Thoracic aorta endothelial cell (primary cell): ENCODE results near the gene POLR2E. TPM values are rescaled to one million over a fixed set of nuclear protein-coding genes. Genes with fewer than 3 reads are reported as not detected.

Experiments used
- total RNA-seq: library from RNA; depleted of rRNA; stranded (reverse); fragments of >200 nt; gene quantifications from 2 replicates; pipeline ENCODE4 v1.2.3, GENCODE V29; 2012

The POLR2E gene
- total RNA-seq = 82.4 and 139 TPM in 2 replicates

GRCh38 chr19:1094978-1095701 lies at the start of gene POLR2E:
TSS of gene POLR2E (minus strand) at chr19:1095375. CDS start at chr19:1095315, 60 bp downstream.

GRCh38 chr19:1103708-1104310 lies 8.6 kb upstream of the POLR2E start, which contains the start of gene GPX4:
TSS of gene GPX4 (plus strand) at chr19:1103994. CDS start at chr19:1104044, 50 bp downstream.

GRCh38 chr19:1066748-1067340 lies 28.3 kb downstream of the POLR2E start, which contains the start of gene ARHGAP45:
TSS of gene ARHGAP45 (plus strand) at chr19:1067167. CDS start at chr19:1067406, 239 bp downstream.

GRCh38 chr19:1039646-1040475 lies 55.3 kb downstream of the POLR2E start, which contains the start of gene ABCA7:
TSS of gene ABCA7 (plus strand) at chr19:1040107. CDS start at chr19:1041362, 1,255 bp downstream.

Other genes starting within 250 kb of the POLR2E start
- gene ELANE, start 243.1 kb downstream of the POLR2E start, total RNA-seq = not detected in 2 replicates
- 1.1 and 2.3 TPM in 2 replicates for gene CFD, start 235.7 kb downstream of the POLR2E start, total RNA-seq
- 25.5 and 29.4 TPM in 2 replicates for gene MED16, start 202.2 kb downstream of the POLR2E start, total RNA-seq
- not detected in 2 replicates for gene RNU6-9, start 201.9 kb downstream of the POLR2E start, total RNA-seq
- gene R3HDM4, start 182.2 kb downstream of the POLR2E start, total RNA-seq = 20.1 and 26.1 TPM in 2 replicates
- gene KISS1R, start 178.0 kb downstream of the POLR2E start, total RNA-seq = not detected in 2 replicates
- 6.9 and 10.0 TPM in 2 replicates for gene ARID3A, start 169.3 kb downstream of the POLR2E start, total RNA-seq
- 47.2 and 65.5 TPM in 2 replicates for gene WDR18, start 111.0 kb downstream of the POLR2E start, total RNA-seq
- gene GRIN3B, start 95.0 kb downstream of the POLR2E start, total RNA-seq = 0.43 and 0.80 TPM in 2 replicates
- 61.7 and 66.5 TPM in 2 replicates for gene TMEM259, start 74.3 kb downstream of the POLR2E start, total RNA-seq
- not detected in 2 replicates for gene RNU6-2, start 73.9 kb downstream of the POLR2E start, total RNA-seq
- 140 and 181 TPM in 2 replicates for gene CNN2, start 68.8 kb downstream of the POLR2E start, total RNA-seq
- gene ABCA7, start 55.3 kb downstream of the POLR2E start, total RNA-seq = 4.1 and 6.2 TPM in 2 replicates
- gene ARHGAP45, start 28.2 kb downstream of the POLR2E start, total RNA-seq = 6.8 and 12.9 TPM in 2 replicates
- 226 and 365 TPM in 2 replicates for gene GPX4, start 8.6 kb upstream of the POLR2E start, total RNA-seq
- gene SBNO2, start 78.9 kb upstream of the POLR2E start, total RNA-seq = 26.5 and 37.5 TPM in 2 replicates
- 68.5 and 75.7 TPM in 2 replicates for gene STK11, start 110.4 kb upstream of the POLR2E start, total RNA-seq
- 3.1 and 3.8 TPM in 2 replicates for gene CBARP, start 142.6 kb upstream of the POLR2E start, total RNA-seq
- gene ATP5F1D, start 146.4 kb upstream of the POLR2E start, total RNA-seq = 21.3 and 23.3 TPM in 2 replicates
- gene MIDN, start 153.2 kb upstream of the POLR2E start, total RNA-seq = 20.2 and 22.2 TPM in 2 replicates
- 129 and 154 TPM in 2 replicates for gene CIRBP, start 174.0 kb upstream of the POLR2E start, total RNA-seq
- gene FAM174C, start 180.2 kb upstream of the POLR2E start, total RNA-seq = 25.6 and 30.5 TPM in 2 replicates
- 0.27 TPM in 1 of 2 replicates, not detected in the other for gene EFNA2, start 190.5 kb upstream of the POLR2E start, total RNA-seq